OCI-LY3 (cell line): ENCODE results near the gene CDH15.

Source experiments
- H2AFZ ChIP-seq: fragments of 200-600, 300-600 bp; shearing (Covaris generic); 2 replicates; pipeline ENCODE4 v1.6.0; 2014; ENCODE audit warnings: antibody characterized with exemption, low read depth, low read length
- H3K27ac ChIP-seq: fragments of 200-600, 300-600 bp; sonication (generic); 2 replicates; pipeline ENCODE4 v1.5.1; 2014; ENCODE audit warnings: mild to moderate bottlenecking, low read length, moderate library complexity, mixed read lengths
- H3K27me3 ChIP-seq: fragments of 200-600, 300-600 bp; sonication (generic); 2 replicates; pipeline ENCODE4 v1.6.1; 2014; ENCODE audit warnings: low read depth, low read length, mixed read lengths
- H3K36me3 ChIP-seq: fragments of 200-600, 300-600 bp; sonication (generic); replicated peaks from 2 replicates; pipeline ENCODE3; 2014; ENCODE audit warnings: low read depth, low read length, mixed read lengths
- H3K4me1 ChIP-seq: fragments of 300-600, 200-600 bp; sonication (generic); 2 replicates; pipeline ENCODE4 v1.6.1; 2014; ENCODE audit warnings: low read length, mixed read lengths
- H3K4me2 ChIP-seq: fragments of 200-600, 300-600 bp; sonication (generic); 2 replicates; pipeline ENCODE4 v1.6.1; 2014; ENCODE audit warnings: low read length, mixed read lengths
- H3K4me3 ChIP-seq: fragments of 300-600, 200-600 bp; sonication (generic); 2 replicates; pipeline ENCODE4 v1.5.1; 2014; ENCODE audit warnings: antibody characterized with exemption, mild to moderate bottlenecking, low read length, moderate library complexity
- H3K79me2 ChIP-seq: fragments of 300-600, 200-600 bp; shearing (Covaris generic); 2 replicates; pipeline ENCODE4 v1.6.1; 2014; ENCODE audit warnings: mild to moderate bottlenecking, low read length, mixed read lengths
- H3K9ac ChIP-seq: fragments of 300-600, 200-600 bp; shearing (Covaris generic); 2 replicates; pipeline ENCODE4 v1.6.0; 2014; ENCODE audit warnings: mild to moderate bottlenecking, low read length, moderate library complexity
- H3K9me3 ChIP-seq: fragments of 200-600, 300-600 bp; shearing (Covaris generic); 2 replicates; pipeline ENCODE4 v1.6.1; 2014; ENCODE audit warnings: low read length, mixed read lengths; ENCODE audit not compliant: insufficient read depth
- H4K20me1 ChIP-seq: fragments of 200-600, 300-600 bp; sonication (generic); 2 replicates; pipeline ENCODE4 v1.6.1; 2016; ENCODE audit warnings: low read length, mixed read lengths; ENCODE audit not compliant: insufficient read depth
- CTCF ChIP-seq: fragments of 200-600, 300-600 bp; sonication (generic); IDR thresholded peaks from 2 replicates; pipeline ENCODE4 v1.5.1; 2014; ENCODE audit warnings: antibody characterized with exemption, low read length, low read depth
- EZH2phosphoT487 ChIP-seq: fragments of 200-600 bp; shearing (Covaris generic); IDR thresholded peaks from 2 replicates; pipeline ENCODE4 v1.6.1; 2018; ENCODE audit warnings: antibody characterized with exemption, mixed run types, low read depth

Gene CDH15

GRCh38 chr16:89195521-89196171 lies 24.1 kb downstream of the CDH15 start:
- no peaks in the 10 kb centered on the region for H3K79me2 ChIP-seq
- TF ChIP-seq CTCF, result no peak
- no peaks in the 10 kb centered on the region for H3K4me1 ChIP-seq
- H2AFZ ChIP-seq, result no peak overlapping the region
- H3K9ac ChIP-seq, result no peak overlapping the region
- H3K27ac ChIP-seq, result no peak overlapping the region
- H3K4me2 ChIP-seq, result no peak overlapping the region
- no peak overlapping the region for H3K4me3 ChIP-seq
- no peaks in the 10 kb centered on the region for H3K9me3 ChIP-seq
- no peaks in the 10 kb centered on the region for H3K36me3 ChIP-seq
- no peaks in the 10 kb centered on the region for H3K27me3 ChIP-seq
- H4K20me1 ChIP-seq, result no peaks in the 10 kb centered on the region

GRCh38 chr16:89197033-89197632 lies 25.6 kb downstream of the CDH15 start:
- no peaks in the 10 kb centered on the region for H3K27me3 ChIP-seq
- TF ChIP-seq CTCF (no peak), EZH2phosphoT487 (no peak)

DNA sequence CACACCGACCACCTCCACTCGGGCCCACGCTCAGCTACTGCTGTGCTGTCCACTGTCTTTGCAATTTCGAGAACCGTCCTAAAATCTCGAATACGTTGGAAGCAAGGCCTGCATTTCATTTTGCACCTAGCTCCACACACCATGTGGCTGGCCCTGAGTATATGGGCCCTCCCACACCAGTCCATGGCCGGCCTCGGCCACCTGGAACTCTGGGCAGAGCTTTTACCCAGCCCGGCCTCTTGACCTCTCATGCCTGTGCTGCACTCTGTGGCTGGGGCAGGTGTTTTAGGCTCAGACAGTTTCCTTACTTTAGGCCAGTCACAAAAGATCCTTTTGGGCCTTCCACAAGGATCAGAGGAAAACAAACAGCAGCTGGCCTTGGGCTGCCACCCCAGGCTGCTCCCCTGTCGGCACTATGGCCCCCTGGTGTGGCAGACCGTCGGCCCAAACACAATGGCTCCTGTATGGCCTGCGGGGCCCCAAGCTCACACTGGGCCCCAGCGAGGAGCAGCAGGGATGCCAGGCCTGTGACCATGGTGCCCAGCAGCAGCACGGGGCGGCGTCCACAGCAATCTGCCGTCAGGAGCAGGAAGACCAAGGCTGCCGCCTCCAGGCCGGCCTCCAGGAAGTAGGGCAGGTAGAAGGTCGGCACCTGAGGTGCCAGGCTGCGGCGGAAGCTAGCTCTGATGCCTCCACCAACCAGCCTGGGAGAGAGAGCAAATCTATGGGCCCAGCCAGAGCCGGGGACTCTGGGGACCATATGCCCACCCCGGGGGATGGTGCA lies 26.3 kb downstream of the CDH15 start:
- no peaks in the 10 kb centered on the region for H3K36me3 ChIP-seq
- H3K9ac ChIP-seq, result no peak overlapping the region
- no peaks in the 10 kb centered on the region for H3K27me3 ChIP-seq
- no peak for TF ChIP-seq CTCF
- TF ChIP-seq EZH2phosphoT487, result no peak
- H3K4me2 ChIP-seq, result no peak overlapping the region
- H2AFZ ChIP-seq, result no peak overlapping the region
- H3K79me2 ChIP-seq, result no peaks in the 10 kb centered on the region
- H4K20me1 ChIP-seq, result no peaks in the 10 kb centered on the region
- H3K4me3 ChIP-seq, result no peak overlapping the region
- no peaks in the 10 kb centered on the region for H3K9me3 ChIP-seq
- no peaks in the 10 kb centered on the region for H3K4me1 ChIP-seq
- H3K27ac ChIP-seq, result no peak overlapping the region

More at GRCh38 chr16:89197033-89197632, 25.6 kb downstream of the CDH15 start:
- Histone ChIP-seq H3K4me2 (no peak overlapping the region), H2AFZ (no peak overlapping the region), H4K20me1 (no peaks in the 10 kb centered on the region), H3K36me3 (no peaks in the 10 kb centered on the region), H3K4me1 (no peaks in the 10 kb centered on the region), H3K9me3 (no peaks in the 10 kb centered on the region), H3K4me3 (no peak overlapping the region), H3K79me2 (no peaks in the 10 kb centered on the region), H3K27ac (no peak overlapping the region), H3K9ac (no peak overlapping the region)
